AG04450 (cell line): Measurements from ENCODE around the gene CMC4. TPM values are rescaled to one million over a fixed set of nuclear protein-coding genes. Genes with fewer than 3 reads are reported as not detected.

Experiments used
- CTCF ChIA-PET: fragments of 300-600, 350-600 bp; formaldehyde crosslinking; extraction: SDS; loops from one replicate; lab custom pipeline; 2022; ENCODE audit warnings: antibody characterized with exemption, inconsistent platforms; lab: Charles Lee
- POLR2A ChIA-PET: fragments of 350-600 bp; formaldehyde crosslinking; extraction: SDS; loops from one replicate; lab custom pipeline; 2021; ENCODE audit warnings: antibody characterized with exemption, inconsistent platforms; lab: Yijun Ruan, JAX
- DNase-seq: peaks from one replicate; pipeline ENCODE4 v3.0.0-alpha.2; 2011; ENCODE audit warnings: low read depth, low spot score
- H3K27ac ChIP-seq: one replicate; pipeline ENCODE4 v1.5.1; 2012; ENCODE audit warnings: low read depth, low read length, control low read depth
- H3K27me3 ChIP-seq: one replicate; pipeline ENCODE4 v1.6.0; 2012; ENCODE audit warnings: low read length; ENCODE audit not compliant: control insufficient read depth, insufficient read depth
- H3K4me3 ChIP-seq: 2 replicates; pipeline ENCODE4 v1.5.1; 2011; ENCODE audit warnings: mild to moderate bottlenecking, low read depth, low read length, control low read depth
- H3K9me3 ChIP-seq: 2 replicates; pipeline ENCODE4 v1.5.1; 2012; ENCODE audit warnings: low read length; ENCODE audit not compliant: control insufficient read depth, insufficient read depth
- CTCF ChIP-seq: IDR thresholded peaks from 2 replicates; pipeline ENCODE4 v1.5.1; 2011; ENCODE audit warnings: low read depth, low read length, control low read depth, inconsistent platforms
- polyA minus RNA-seq: library from RNA; depleted of rRNA, polyadenylated mRNA; stranded (reverse); fragments of >200 nt; gene quantifications from 2 replicates; pipeline ENCODE4 v1.2.3, GENCODE V29; 2011; rRNA and poly(A)+ RNA removed
- polyA plus RNA-seq: library from polyadenylated mRNA; depleted of rRNA; stranded (reverse); fragments of >200 nt; gene quantifications from 2 replicates; pipeline ENCODE4 v1.2.3, GENCODE V29; 2011; rRNA removed

Gene CMC4
- polyA plus RNA-seq (9.9 and 10.1 TPM in 2 replicates), polyA minus RNA-seq (1.2 and 2.0 TPM in 2 replicates)

- Histone ChIP-seq H3K27me3 (no peaks in the 10 kb centered on the region), H3K9me3 (no peaks in the 10 kb centered on the region; the same call in 1 of the 2 replicates), H3K27ac (peak within 1 kb of the TSS; percentile 75), H3K4me3 (peak within 1 kb of the TSS; percentile 79)
- CTCF ChIA-PET = interaction anchor here (0.7 to 1.5 kb wide), 3 partner anchors 14 to 22 kb away, joined by 3 read pairs; no protein-coding TSS in a partner anchor
- no peak for TF ChIP-seq CTCF
- peak; percentile 36 for DNase-seq
- POLR2A ChIA-PET = no interaction called here
These were observed at the start of gene CMC4, which contains the start of the genes BRCC3 and MTCP1 for GRCh38 chrX:155070975-155071693. Gene CMC4 (minus strand): TSS chrX:155071136. CDS start chrX:155064023, 7,113 bp downstream. Gene BRCC3 (plus strand): TSS chrX:155071508. CDS start chrX:155071528, 20 bp downstream. Gene MTCP1 (minus strand): TSS chrX:155071136. CDS start chrX:155066010, 5,126 bp downstream.

- ChIA-PET CTCF (interaction anchor here (0.8 kb wide), 1 partner anchor 21 kb away, joined by 4 read pairs; no protein-coding TSS in a partner anchor), POLR2A (no interaction called here)
- Histone ChIP-seq H3K27me3 (no peaks in the 10 kb centered on the region), H3K4me3 (no peak overlapping the region), H3K9me3 (no peaks in the 10 kb centered on the region), H3K27ac (no peak overlapping the region)
- no peak for TF ChIP-seq CTCF
- DNase-seq = no peak
These were observed 44.4 kb upstream of the CMC4 start for GRCh38 chrX:155115174-155115819.

DNA sequence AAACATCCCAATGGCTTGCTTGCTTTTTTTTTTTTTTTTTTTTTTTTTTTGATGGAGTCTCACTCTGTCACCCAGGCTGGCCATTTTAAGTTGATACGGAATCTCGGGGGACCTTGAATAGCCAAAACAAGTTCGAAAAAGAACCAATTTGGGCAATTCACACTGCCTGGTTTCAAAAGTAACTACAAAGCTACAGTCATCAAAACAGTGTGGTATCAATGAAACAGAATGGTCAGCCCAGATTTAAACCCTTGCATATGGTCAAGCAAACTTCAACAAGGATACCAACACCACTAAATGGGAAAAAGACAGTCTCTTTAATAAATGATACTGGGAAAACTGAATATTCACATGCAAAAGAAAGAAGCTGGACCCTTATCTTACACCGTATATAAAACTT, 42.2 kb upstream of the CMC4 start:
- ChIA-PET POLR2A (no interaction called here), CTCF (interaction anchor here (0.6 kb wide), 1 partner anchor 104 kb away, joined by 3 read pairs; the partner anchor contains the start of gene VBP1)
- no peaks in the 10 kb centered on the region for H3K27me3 ChIP-seq
- DNase-seq = no peak
- H3K4me3 ChIP-seq = no peak overlapping the region
- TF ChIP-seq CTCF = no peak
- no peak overlapping the region for H3K27ac ChIP-seq
- H3K9me3 ChIP-seq = no peaks in the 10 kb centered on the region

DNA sequence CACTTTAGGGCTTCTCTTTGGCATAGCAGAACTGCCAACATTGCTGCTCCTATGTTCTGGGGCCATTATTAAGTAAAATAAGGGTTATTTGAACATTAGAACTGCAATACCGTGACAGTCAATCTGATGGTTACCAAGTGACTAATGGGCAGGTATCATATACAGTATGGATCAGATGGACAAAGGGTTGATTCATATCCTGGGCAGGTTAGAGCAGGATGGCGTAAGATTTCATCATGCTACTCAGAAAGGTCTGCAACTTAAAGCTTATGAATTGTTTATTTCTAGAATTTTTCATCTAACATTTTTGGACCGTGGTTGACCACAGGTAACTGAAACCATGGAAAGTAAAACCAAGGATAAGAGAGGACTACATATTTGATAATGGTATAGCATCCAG, 41.2 kb upstream of the CMC4 start:
- Histone ChIP-seq H3K9me3 (no peaks in the 10 kb centered on the region), H3K27me3 (no peaks in the 10 kb centered on the region), H3K27ac (no peak overlapping the region), H3K4me3 (no peak overlapping the region)
- POLR2A ChIA-PET = no interaction called here
- DNase-seq = no peak
- no peak for TF ChIP-seq CTCF
- CTCF ChIA-PET = no interaction called here
